Measurements from ENCODE around the gene NKTR. TPM values are rescaled to one million over a fixed set of nuclear protein-coding genes. Genes with fewer than 3 reads are reported as not detected.
A peak's percentile ranks its signal among the peaks of the same experiment; 100 is the strongest.

Gene NKTR
- total and polyA plus RNA-seq, 7 experiments from 2014 or later: 10.9 to 275 (median 209) TPM

DNA sequence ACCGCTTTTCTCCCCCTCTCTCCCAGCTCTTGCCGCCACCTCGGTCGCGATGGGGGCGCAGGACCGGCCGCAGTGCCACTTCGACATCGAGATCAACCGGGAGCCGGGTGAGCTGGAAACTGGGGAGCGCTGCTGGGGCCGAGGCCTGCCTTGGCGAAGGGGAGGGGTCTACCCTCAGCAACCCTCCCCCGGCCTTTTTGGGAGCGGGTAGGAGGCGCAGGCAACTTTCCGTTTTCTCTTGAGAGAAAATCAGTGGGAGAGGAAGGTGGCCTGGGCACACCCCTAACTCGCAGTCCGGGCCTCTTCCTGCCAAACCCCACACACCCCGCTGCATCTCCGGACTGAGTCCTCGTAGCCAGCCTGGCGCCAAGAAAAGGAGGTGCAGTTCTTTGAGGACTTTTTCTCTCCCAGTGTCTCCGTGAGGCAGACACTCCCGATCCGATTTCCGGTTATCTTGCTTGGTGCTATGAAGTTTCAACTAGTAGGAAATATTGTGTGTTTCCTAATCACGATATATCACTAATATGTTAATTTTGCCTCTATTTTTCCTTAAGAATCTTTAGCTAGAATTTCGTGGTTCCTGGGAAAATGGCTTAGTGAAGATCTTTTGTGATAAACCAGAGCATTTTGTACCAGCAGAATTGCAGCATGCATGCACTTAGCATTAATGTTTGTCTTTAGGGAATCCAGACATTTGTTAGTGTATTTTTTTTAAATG lies 631 bp downstream of the NKTR start:
- CTCF ChIA-PET: interaction anchor here (0.7 to 1.1 kb wide), 2 partner anchors 10 to 12 kb away, joined by 3 to 4 read pairs; partner anchors contain the start of gene SS18L2
- peaks cover 31 to 61% (median 50%) of the 10 kb centered on the region in 7 donors for H3K4me1 Mint-ChIP-seq

GRCh38 chr3:42601896-42602581 lies 1.6 kb downstream of the NKTR start:
- Mint-ChIP-seq H3K9me3 (peaks cover 0 to 8% (median 0%) of the 10 kb centered on the region in 11 donors), H3K36me3 (peaks cover 0 to 34% (median 22%) of the 10 kb centered on the region in 5 donors), H3K27ac (peak overlapping the region; percentile 52 to 98 (median 95)), H3K4me3 (peak overlapping the region; percentile 91 to 98 (median 95)), H3K27me3 (peaks cover 0 to 2% (median 0%) of the 10 kb centered on the region in 5 donors), H3K4me1 (peaks cover 31 to 66% (median 57%) of the 10 kb centered on the region in 7 donors)
- Histone ChIP-seq H3K27ac (ENCODE audit: low read depth, low read length) (peak overlapping the region; percentile 93), H3K4me3 (ENCODE audit: low read length) (peak overlapping the region; percentile 75), H3K9me3 (ENCODE audit: control insufficient read depth in 2 of 3, low read length in 3 of 3) (no peaks in the 10 kb centered on the region), H3K4me1 (ENCODE audit: control insufficient read depth in 2 of 2, insufficient read depth in 2 of 2, low read length in 2 of 2) (peaks cover 14 to 31% of the 10 kb centered on the region in 2 donors), H3K27me3 (ENCODE audit: control insufficient read depth in 2 of 2, insufficient read depth in 2 of 2, low read length in 2 of 2) (no peaks in the 10 kb centered on the region), H3K36me3 (ENCODE audit: control insufficient read depth in 2 of 3, insufficient read depth in 3 of 3, low read length in 3 of 3) (peaks cover 0 to 11% (median 9%) of the 10 kb centered on the region in 3 experiments)
- CTCF ChIA-PET: interaction anchor here (0.6 to 1.5 kb wide), 4 partner anchors 11 to 311 kb away, joined by 3 read pairs; no protein-coding TSS in a partner anchor
- DNase-seq (peak in 3 of 9 donors; percentile 16 to 23 (median 21)), ATAC-seq (no peak)
- POLR2A ChIA-PET: interaction anchor here (0.7 to 3.8 kb wide), 8 partner anchors 10 to 749 kb away, joined by 3 to 63 read pairs (median 10); partner anchors contain the start of genes SEC22C and SS18L2
- intact Hi-C loops (cut with micrococcal nuclease): loop anchor here (2.0 to 10.0 kb wide), 7 partner anchors 503 to 1733 kb away; partner anchors contain the start of genes ABHD5 (in 1 of the 2), CTNNB1 (in 1 of the 2), POMGNT2 (in 1 of the 2) and SNRK (in 1 of the 2)

More for the DNA sequence above, 631 bp downstream of the NKTR start:
- peaks cover 0 to 34% (median 26%) of the 10 kb centered on the region in 5 donors for H3K36me3 Mint-ChIP-seq
- H3K4me3 Mint-ChIP-seq: peak overlapping the region; percentile 91 to 98 (median 95)
- POLR2A ChIA-PET: interaction anchor here (0.7 to 3.8 kb wide), 18 partner anchors 8 to 144 kb away, joined by 3 to 63 read pairs (median 6); partner anchors contain the start of genes SEC22C, SS18L2 and ZBTB47
- peak; percentile 6 for ATAC-seq
- Histone ChIP-seq H3K27ac (ENCODE audit: low read depth, low read length) (peak overlapping the region; percentile 93), H3K36me3 (ENCODE audit: control insufficient read depth in 2 of 3, insufficient read depth in 3 of 3, low read length in 3 of 3) (peaks cover 0 to 8% (median 6%) of the 10 kb centered on the region in 3 experiments), H3K27me3 (ENCODE audit: control insufficient read depth in 2 of 2, insufficient read depth in 2 of 2, low read length in 2 of 2) (no peaks in the 10 kb centered on the region), H3K4me3 (ENCODE audit: low read length) (peak overlapping the region; percentile 75), H3K4me1 (ENCODE audit: control insufficient read depth in 2 of 2, insufficient read depth in 2 of 2, low read length in 2 of 2) (peaks cover 14 to 31% of the 10 kb centered on the region in 2 donors), H3K9me3 (ENCODE audit: control insufficient read depth in 2 of 3, low read length in 3 of 3) (no peaks in the 10 kb centered on the region)
- peak overlapping the region; percentile 87 to 98 (median 95) for H3K27ac Mint-ChIP-seq
- DNase-seq: peak in 3 of 9 donors; percentile 34 to 75 (median 51)
- peaks cover 0 to 2% (median 0%) of the 10 kb centered on the region in 5 donors for H3K27me3 Mint-ChIP-seq
- peaks cover 0 to 8% (median 0%) of the 10 kb centered on the region in 11 donors for H3K9me3 Mint-ChIP-seq
- intact Hi-C loops (cut with micrococcal nuclease): loop anchor here (1.0 to 10.0 kb wide), 14 partner anchors 11 to 1734 kb away; partner anchors contain the start of genes SS18L2 (in 2 of the 2), ABHD5 (in 1 of the 2), CCDC13 (in 1 of the 2) and CTNNB1 (in 1 of the 2)

- H3K27ac ChIP-seq (ENCODE audit: low read depth, low read length): no peak overlapping the region
- peaks cover 0 to 16% (median 13%) of the 10 kb centered on the region in 3 experiments for H3K36me3 ChIP-seq (ENCODE audit: control insufficient read depth in 2 of 3, insufficient read depth in 3 of 3, low read length in 3 of 3)
- Mint-ChIP-seq H3K4me1 (peaks cover 33 to 71% (median 62%) of the 10 kb centered on the region in 7 donors), H3K9me3 (peaks cover 0 to 8% (median 0%) of the 10 kb centered on the region in 11 donors), H3K36me3 (peaks cover 0 to 38% (median 25%) of the 10 kb centered on the region in 5 donors), H3K27ac (no peak overlapping the region), H3K27me3 (peaks cover 0 to 2% (median 0%) of the 10 kb centered on the region in 5 donors), H3K4me3 (peak overlapping the region in 4 of 10 donors; percentile 7 to 95 (median 24))
- no peaks in the 10 kb centered on the region for H3K27me3 ChIP-seq (ENCODE audit: control insufficient read depth in 2 of 2, insufficient read depth in 2 of 2, low read length in 2 of 2)
- H3K4me3 ChIP-seq (ENCODE audit: low read length): no peak overlapping the region
- DNase-seq (no peak), ATAC-seq (no peak)
- H3K4me1 ChIP-seq (ENCODE audit: control insufficient read depth in 2 of 2, insufficient read depth in 2 of 2, low read length in 2 of 2): peaks cover 14 to 31% of the 10 kb centered on the region in 2 donors
- intact Hi-C loops (cut with micrococcal nuclease): loop anchor here (5.0 to 10.0 kb wide), 6 partner anchors 502 to 1732 kb away; partner anchors contain the start of genes ABHD5 (in 1 of the 2), POMGNT2 (in 1 of the 2), SNRK (in 1 of the 2) and TCAIM (in 1 of the 2)
- POLR2A ChIA-PET: interaction anchor here (1.0 to 3.8 kb wide), 3 partner anchors 10 to 144 kb away, joined by 3 to 63 read pairs (median 28); partner anchors contain the start of gene SS18L2
- CTCF ChIA-PET: interaction anchor here (0.6 to 1.5 kb wide), 4 partner anchors 10 to 310 kb away, joined by 3 to 8 read pairs (median 3); partner anchors contain the start of gene SEC22C
- no peaks in the 10 kb centered on the region for H3K9me3 ChIP-seq (ENCODE audit: control insufficient read depth in 2 of 3, low read length in 3 of 3)
These were observed 2.5 kb downstream of the NKTR start for GRCh38 chr3:42602961-42603360.

- Histone ChIP-seq H3K36me3 (ENCODE audit: control insufficient read depth in 2 of 3, insufficient read depth in 3 of 3, low read length in 3 of 3) (peaks cover 0 to 23% (median 13%) of the 10 kb centered on the region in 3 experiments), H3K27me3 (ENCODE audit: control insufficient read depth in 2 of 2, insufficient read depth in 2 of 2, low read length in 2 of 2) (no peaks in the 10 kb centered on the region), H3K4me3 (ENCODE audit: low read length) (no peak overlapping the region), H3K4me1 (ENCODE audit: control insufficient read depth in 2 of 2, insufficient read depth in 2 of 2, low read length in 2 of 2) (peaks cover 11 to 24% of the 10 kb centered on the region in 2 donors), H3K9me3 (ENCODE audit: control insufficient read depth in 2 of 3, low read length in 3 of 3) (no peaks in the 10 kb centered on the region), H3K27ac (ENCODE audit: low read depth, low read length) (no peak overlapping the region)
- Mint-ChIP-seq H3K27me3 (no peaks in the 10 kb centered on the region), H3K4me1 (peaks cover 41 to 81% (median 70%) of the 10 kb centered on the region in 7 donors), H3K9me3 (peaks cover 0 to 8% (median 0%) of the 10 kb centered on the region in 11 donors), H3K36me3 (peaks cover 0 to 54% (median 29%) of the 10 kb centered on the region in 5 donors), H3K4me3 (peak overlapping the region in 2 of 10 donors; percentile 3 to 44), H3K27ac (peak overlapping the region in 4 of 9 donors; percentile 3 to 71 (median 35))
- ChIA-PET CTCF (interaction anchor here (0.6 kb wide), 1 partner anchor 9 kb away, joined by 3 read pairs; no protein-coding TSS in a partner anchor), POLR2A (interaction anchor here (0.6 to 2.2 kb wide), 6 partner anchors 14 to 1378 kb away, joined by 3 to 6 read pairs (median 5); partner anchors contain the start of gene SS18L2)
- DNase-seq (no peak), ATAC-seq (no peak)
- intact Hi-C loops (cut with micrococcal nuclease): loop anchor here in 1 of 2 donors (10.0 kb wide), 3 partner anchors 499 to 1729 kb away; partner anchors contain the start of genes ABHD5, POMGNT2 and TCAIM
These were observed 5.2 kb downstream of the NKTR start for GRCh38 chr3:42605546-42606173.

DNA sequence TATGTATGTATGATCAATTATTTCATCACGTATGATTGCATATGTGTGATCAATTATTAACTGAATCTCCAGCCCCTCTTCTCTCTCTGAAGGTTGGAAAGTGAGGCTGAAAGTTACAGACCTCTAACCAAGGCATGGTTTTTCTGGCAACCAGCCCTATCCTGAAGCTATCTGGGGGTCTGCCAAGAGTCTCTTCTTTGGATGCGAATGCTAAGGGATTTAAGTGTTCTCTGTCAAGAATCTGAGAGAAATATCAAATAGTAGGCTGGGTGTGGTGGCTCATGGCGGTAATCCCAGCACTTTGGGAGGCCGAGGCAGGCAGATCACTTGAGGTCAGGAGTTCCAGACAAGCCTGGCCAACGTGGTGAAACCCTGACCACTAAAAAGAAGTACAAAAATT lies 8.1 kb downstream of the NKTR start:
- H3K27me3 Mint-ChIP-seq: no peaks in the 10 kb centered on the region
- Histone ChIP-seq H3K27ac (ENCODE audit: low read depth, low read length) (no peak overlapping the region), H3K4me1 (ENCODE audit: control insufficient read depth in 2 of 2, insufficient read depth in 2 of 2, low read length in 2 of 2) (peaks cover 20 to 22% of the 10 kb centered on the region in 2 donors), H3K27me3 (ENCODE audit: control insufficient read depth in 2 of 2, insufficient read depth in 2 of 2, low read length in 2 of 2) (no peaks in the 10 kb centered on the region), H3K9me3 (ENCODE audit: control insufficient read depth in 2 of 3, low read length in 3 of 3) (no peaks in the 10 kb centered on the region), H3K36me3 (ENCODE audit: control insufficient read depth in 2 of 3, insufficient read depth in 3 of 3, low read length in 3 of 3) (peaks cover 0 to 20% (median 13%) of the 10 kb centered on the region in 3 experiments), H3K4me3 (ENCODE audit: low read length) (no peak overlapping the region)
- H3K4me3 Mint-ChIP-seq: no peak overlapping the region
- intact Hi-C loops (cut with micrococcal nuclease): loop anchor here in 1 of 2 donors (10.0 kb wide), 3 partner anchors 496 to 1726 kb away; partner anchors contain the start of genes ABHD5, POMGNT2 and TCAIM
- H3K4me1 Mint-ChIP-seq: peaks cover 44 to 94% (median 84%) of the 10 kb centered on the region in 7 donors
- peaks cover 0 to 47% (median 24%) of the 10 kb centered on the region in 5 donors for H3K36me3 Mint-ChIP-seq
- H3K9me3 Mint-ChIP-seq: peaks cover 0 to 6% (median 0%) of the 10 kb centered on the region in 11 donors
- ATAC-seq: no peak
- DNase-seq: no peak
- ChIA-PET CTCF (no interaction called here), POLR2A (interaction anchor here (1.6 kb wide), 1 partner anchor 18 kb away, joined by 5 read pairs; the partner anchor contains the start of gene SS18L2)
- peak overlapping the region in 5 of 9 donors; percentile 23 to 78 (median 49) for H3K27ac Mint-ChIP-seq

Measured in naive thymus-derived CD4-positive, alpha-beta T cell (primary cell).